Measurements from ENCODE around the gene BUB3.
"Not testable (repeated sequence)": the region's sequence is repeated elsewhere in the genome, so short reads cannot be mapped to it uniquely, and the experiment has no call there.

DNA sequence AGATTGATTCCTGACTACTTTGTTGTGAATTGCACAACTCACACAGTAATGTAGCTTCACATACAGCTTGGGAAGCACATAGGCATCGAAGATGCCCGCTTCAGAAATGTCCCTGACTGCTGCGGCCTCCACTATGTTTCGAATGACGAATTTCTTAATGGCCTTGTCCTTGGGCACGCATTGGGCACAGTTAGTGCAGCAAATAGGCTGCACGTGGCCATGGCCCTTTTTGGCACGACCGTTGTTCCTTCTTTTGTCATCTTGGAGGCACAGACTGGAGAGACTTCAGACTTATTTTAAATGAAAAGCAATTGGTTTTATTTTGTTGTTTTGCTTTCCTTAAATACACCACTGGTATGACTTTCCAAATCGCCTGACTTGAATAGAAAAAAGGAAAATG is 17.4 kb downstream of the BUB3 start:
- TF ChIP-seq, protein P1, sequence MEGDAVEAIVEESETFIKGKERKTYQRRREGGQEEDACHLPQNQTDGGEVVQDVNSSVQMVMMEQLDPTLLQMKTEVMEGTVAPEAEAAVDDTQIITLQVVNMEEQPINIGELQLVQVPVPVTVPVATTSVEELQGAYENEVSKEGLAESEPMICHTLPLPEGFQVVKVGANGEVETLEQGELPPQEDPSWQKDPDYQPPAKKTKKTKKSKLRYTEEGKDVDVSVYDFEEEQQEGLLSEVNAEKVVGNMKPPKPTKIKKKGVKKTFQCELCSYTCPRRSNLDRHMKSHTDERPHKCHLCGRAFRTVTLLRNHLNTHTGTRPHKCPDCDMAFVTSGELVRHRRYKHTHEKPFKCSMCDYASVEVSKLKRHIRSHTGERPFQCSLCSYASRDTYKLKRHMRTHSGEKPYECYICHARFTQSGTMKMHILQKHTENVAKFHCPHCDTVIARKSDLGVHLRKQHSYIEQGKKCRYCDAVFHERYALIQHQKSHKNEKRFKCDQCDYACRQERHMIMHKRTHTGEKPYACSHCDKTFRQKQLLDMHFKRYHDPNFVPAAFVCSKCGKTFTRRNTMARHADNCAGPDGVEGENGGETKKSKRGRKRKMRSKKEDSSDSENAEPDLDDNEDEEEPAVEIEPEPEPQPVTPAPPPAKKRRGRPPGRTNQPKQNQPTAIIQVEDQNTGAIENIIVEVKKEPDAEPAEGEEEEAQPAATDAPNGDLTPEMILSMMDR (conservative IDR thresholded peaks at IDR 0.05; ENCODE audit: low read depth in 2 of 2) = not testable (repeated sequence)
- not testable (repeated sequence) for TF ChIP-seq EZH2phosphoT487 (IDR thresholded peaks at IDR 0.05; ENCODE audit: unreplicated experiment); CREB1 (CRISPR knock-in tag; IDR thresholded peaks at IDR 0.05; ENCODE audit: low read depth); POLR2AphosphoS5 (IDR thresholded peaks at IDR 0.05; ENCODE audit: low read depth); EZH2 (IDR thresholded peaks at IDR 0.05; ENCODE audit: low read depth, unreplicated experiment); STAT1 (IDR thresholded peaks at IDR 0.05; ENCODE audit: unreplicated experiment); JUNB (IDR thresholded peaks at IDR 0.05; ENCODE audit: unreplicated experiment); ZNF331 (CRISPR knock-in tag; IDR thresholded peaks at IDR 0.05; ENCODE audit: low read depth); ZNF114 (CRISPR knock-in tag; IDR thresholded peaks at IDR 0.05); NANOG (IDR thresholded peaks at IDR 0.05; ENCODE audit: borderline replicate concordance)
- TF ChIP-seq, protein P2, sequence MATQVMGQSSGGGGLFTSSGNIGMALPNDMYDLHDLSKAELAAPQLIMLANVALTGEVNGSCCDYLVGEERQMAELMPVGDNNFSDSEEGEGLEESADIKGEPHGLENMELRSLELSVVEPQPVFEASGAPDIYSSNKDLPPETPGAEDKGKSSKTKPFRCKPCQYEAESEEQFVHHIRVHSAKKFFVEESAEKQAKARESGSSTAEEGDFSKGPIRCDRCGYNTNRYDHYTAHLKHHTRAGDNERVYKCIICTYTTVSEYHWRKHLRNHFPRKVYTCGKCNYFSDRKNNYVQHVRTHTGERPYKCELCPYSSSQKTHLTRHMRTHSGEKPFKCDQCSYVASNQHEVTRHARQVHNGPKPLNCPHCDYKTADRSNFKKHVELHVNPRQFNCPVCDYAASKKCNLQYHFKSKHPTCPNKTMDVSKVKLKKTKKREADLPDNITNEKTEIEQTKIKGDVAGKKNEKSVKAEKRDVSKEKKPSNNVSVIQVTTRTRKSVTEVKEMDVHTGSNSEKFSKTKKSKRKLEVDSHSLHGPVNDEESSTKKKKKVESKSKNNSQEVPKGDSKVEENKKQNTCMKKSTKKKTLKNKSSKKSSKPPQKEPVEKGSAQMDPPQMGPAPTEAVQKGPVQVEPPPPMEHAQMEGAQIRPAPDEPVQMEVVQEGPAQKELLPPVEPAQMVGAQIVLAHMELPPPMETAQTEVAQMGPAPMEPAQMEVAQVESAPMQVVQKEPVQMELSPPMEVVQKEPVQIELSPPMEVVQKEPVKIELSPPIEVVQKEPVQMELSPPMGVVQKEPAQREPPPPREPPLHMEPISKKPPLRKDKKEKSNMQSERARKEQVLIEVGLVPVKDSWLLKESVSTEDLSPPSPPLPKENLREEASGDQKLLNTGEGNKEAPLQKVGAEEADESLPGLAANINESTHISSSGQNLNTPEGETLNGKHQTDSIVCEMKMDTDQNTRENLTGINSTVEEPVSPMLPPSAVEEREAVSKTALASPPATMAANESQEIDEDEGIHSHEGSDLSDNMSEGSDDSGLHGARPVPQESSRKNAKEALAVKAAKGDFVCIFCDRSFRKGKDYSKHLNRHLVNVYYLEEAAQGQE (IDR thresholded peaks at IDR 0.05; ENCODE audit: unreplicated experiment) = not testable (repeated sequence)
- TF ChIP-seq, protein P3, sequence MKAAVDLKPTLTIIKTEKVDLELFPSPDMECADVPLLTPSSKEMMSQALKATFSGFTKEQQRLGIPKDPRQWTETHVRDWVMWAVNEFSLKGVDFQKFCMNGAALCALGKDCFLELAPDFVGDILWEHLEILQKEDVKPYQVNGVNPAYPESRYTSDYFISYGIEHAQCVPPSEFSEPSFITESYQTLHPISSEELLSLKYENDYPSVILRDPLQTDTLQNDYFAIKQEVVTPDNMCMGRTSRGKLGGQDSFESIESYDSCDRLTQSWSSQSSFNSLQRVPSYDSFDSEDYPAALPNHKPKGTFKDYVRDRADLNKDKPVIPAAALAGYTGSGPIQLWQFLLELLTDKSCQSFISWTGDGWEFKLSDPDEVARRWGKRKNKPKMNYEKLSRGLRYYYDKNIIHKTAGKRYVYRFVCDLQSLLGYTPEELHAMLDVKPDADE (IDR thresholded peaks at IDR 0.05) = not testable (repeated sequence)
- TF ChIP-seq, protein P4, sequence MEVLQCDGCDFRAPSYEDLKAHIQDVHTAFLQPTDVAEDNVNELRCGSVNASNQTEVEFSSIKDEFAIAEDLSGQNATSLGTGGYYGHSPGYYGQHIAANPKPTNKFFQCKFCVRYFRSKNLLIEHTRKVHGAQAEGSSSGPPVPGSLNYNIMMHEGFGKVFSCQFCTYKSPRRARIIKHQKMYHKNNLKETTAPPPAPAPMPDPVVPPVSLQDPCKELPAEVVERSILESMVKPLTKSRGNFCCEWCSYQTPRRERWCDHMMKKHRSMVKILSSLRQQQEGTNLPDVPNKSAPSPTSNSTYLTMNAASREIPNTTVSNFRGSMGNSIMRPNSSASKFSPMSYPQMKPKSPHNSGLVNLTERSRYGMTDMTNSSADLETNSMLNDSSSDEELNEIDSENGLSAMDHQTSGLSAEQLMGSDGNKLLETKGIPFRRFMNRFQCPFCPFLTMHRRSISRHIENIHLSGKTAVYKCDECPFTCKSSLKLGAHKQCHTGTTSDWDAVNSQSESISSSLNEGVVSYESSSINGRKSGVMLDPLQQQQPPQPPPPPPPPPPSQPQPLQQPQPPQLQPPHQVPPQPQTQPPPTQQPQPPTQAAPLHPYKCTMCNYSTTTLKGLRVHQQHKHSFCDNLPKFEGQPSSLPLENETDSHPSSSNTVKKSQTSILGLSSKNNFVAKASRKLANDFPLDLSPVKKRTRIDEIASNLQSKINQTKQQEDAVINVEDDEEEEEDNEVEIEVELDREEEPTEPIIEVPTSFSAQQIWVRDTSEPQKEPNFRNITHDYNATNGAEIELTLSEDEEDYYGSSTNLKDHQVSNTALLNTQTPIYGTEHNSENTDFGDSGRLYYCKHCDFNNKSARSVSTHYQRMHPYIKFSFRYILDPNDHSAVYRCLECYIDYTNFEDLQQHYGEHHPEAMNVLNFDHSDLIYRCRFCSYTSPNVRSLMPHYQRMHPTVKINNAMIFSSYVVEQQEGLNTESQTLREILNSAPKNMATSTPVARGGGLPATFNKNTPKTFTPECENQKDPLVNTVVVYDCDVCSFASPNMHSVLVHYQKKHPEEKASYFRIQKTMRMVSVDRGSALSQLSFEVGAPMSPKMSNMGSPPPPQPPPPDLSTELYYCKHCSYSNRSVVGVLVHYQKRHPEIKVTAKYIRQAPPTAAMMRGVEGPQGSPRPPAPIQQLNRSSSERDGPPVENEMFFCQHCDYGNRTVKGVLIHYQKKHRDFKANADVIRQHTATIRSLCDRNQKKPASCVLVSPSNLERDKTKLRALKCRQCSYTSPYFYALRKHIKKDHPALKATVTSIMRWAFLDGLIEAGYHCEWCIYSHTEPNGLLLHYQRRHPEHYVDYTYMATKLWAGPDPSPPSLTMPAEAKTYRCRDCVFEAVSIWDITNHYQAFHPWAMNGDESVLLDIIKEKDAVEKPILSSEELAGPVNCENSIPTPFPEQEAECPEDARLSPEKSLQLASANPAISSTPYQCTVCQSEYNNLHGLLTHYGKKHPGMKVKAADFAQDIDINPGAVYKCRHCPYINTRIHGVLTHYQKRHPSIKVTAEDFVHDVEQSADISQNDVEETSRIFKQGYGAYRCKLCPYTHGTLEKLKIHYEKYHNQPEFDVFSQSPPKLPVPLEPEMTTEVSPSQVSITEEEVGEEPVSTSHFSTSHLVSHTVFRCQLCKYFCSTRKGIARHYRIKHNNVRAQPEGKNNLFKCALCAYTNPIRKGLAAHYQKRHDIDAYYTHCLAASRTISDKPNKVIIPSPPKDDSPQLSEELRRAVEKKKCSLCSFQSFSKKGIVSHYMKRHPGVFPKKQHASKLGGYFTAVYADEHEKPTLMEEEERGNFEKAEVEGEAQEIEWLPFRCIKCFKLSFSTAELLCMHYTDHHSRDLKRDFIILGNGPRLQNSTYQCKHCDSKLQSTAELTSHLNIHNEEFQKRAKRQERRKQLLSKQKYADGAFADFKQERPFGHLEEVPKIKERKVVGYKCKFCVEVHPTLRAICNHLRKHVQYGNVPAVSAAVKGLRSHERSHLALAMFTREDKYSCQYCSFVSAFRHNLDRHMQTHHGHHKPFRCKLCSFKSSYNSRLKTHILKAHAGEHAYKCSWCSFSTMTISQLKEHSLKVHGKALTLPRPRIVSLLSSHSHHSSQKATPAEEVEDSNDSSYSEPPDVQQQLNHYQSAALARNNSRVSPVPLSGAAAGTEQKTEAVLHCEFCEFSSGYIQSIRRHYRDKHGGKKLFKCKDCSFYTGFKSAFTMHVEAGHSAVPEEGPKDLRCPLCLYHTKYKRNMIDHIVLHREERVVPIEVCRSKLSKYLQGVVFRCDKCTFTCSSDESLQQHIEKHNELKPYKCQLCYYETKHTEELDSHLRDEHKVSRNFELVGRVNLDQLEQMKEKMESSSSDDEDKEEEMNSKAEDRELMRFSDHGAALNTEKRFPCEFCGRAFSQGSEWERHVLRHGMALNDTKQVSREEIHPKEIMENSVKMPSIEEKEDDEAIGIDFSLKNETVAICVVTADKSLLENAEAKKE (CRISPR knock-in tag; IDR thresholded peaks at IDR 0.05) = not testable (repeated sequence)
